Esophagus (tissue), 2 donors: ENCODE measurements around the gene SSBP3. TPM values are rescaled to one million over a fixed set of nuclear protein-coding genes. Genes with fewer than 3 reads are reported as not detected.

Experiments used
- H3K27ac ChIP-seq, 2 donors: one replicate each; pipeline ENCODE4 v1.5.1; 2013; ENCODE audit warnings: low read depth in 2 of 2, mild to moderate bottlenecking in 2 of 2, inconsistent platforms in 1 of 2, low read length in 1 of 2, moderate library complexity in 1 of 2
- H3K27me3 ChIP-seq, 2 donors: one replicate each; pipeline ENCODE4 v1.6.1; 2013; ENCODE audit warnings: low read length in 2 of 2, control low read depth in 1 of 2, mild to moderate bottlenecking in 1 of 2; ENCODE audit not compliant: insufficient read depth in 2 of 2, control insufficient read depth in 1 of 2
- H3K36me3 ChIP-seq, 2 donors: one replicate each; pipeline ENCODE4 v1.6.1; 2013; ENCODE audit warnings: low read length in 1 of 2; ENCODE audit not compliant: control insufficient read depth in 2 of 2, insufficient read depth in 2 of 2
- H3K4me1 ChIP-seq, 2 donors: one replicate each; pipeline ENCODE4 v1.6.1; 2013; ENCODE audit warnings: low read length in 1 of 2; ENCODE audit not compliant: control insufficient read depth in 2 of 2, insufficient read depth in 2 of 2
- H3K4me3 ChIP-seq, 2 donors: one replicate each; pipeline ENCODE4 v1.5.1; 2013; ENCODE audit warnings: low read length in 2 of 2, mild to moderate bottlenecking in 2 of 2, low read depth in 1 of 2, moderate library complexity in 1 of 2
- H3K9me3 ChIP-seq, 2 donors: one replicate each; pipeline ENCODE4 v1.6.1; 2013; ENCODE audit warnings: mild to moderate bottlenecking in 2 of 2, low read depth in 1 of 2, low read length in 1 of 2, moderate library complexity in 1 of 2; ENCODE audit not compliant: control insufficient read depth in 2 of 2, insufficient read depth in 1 of 2
- WGBS, 2 donors: extraction: QIAGEN DNeasy Blood & Tissue Kit; methylation state at CpG; one replicate each; pipeline ENCODE4 v1.1.7; 2013; 5-methylcytosine and 5-hydroxymethylcytosine counted together
- polyA plus RNA-seq, 2 donors: library from polyadenylated mRNA; stranded (reverse); fragments of 200-250 nt; gene quantifications; one replicate each; pipeline ENCODE4 v1.2.3, GENCODE V29; 2013
- donor health status: healthy with polysubstance abuse.
- donor health status: Bipolar disorder and iron deficiency.

SSBP3 gene
- polyA plus RNA-seq, 2 donors = 30.7 to 39.0 TPM

DNA sequence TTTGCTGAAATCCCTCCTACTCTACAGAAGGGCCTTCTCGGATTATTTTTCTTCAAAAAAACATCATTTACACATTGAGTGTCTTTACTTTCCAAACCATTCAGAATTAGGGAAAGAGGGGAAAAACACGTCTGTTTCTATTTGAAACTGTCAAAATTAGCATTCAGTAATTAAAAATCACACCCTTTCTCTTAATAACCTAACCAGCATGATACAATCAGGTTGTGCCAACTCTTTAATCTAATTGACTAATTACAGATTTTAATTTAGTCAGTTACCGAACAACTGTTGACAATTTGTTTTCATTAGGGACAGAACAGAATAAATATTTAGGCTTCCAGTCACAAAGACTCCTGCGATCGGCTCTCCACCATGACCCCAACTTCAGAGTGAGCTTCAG is 18.8 kb downstream of the SSBP3 start:
- 79 to 83% methylated on average over 5 of the region's 5 CpGs for WGBS, 2 donors
- Histone ChIP-seq H3K9me3 (no peaks in the 10 kb centered on the region), H3K27ac (no peak overlapping the region), H3K27me3 (no peaks in the 10 kb centered on the region), H3K4me1 (peaks cover 0 to 6% of the 10 kb centered on the region in 2 donors), H3K4me3 (no peak overlapping the region), H3K36me3 (peaks cover 0 to 13% of the 10 kb centered on the region in 2 donors)

DNA sequence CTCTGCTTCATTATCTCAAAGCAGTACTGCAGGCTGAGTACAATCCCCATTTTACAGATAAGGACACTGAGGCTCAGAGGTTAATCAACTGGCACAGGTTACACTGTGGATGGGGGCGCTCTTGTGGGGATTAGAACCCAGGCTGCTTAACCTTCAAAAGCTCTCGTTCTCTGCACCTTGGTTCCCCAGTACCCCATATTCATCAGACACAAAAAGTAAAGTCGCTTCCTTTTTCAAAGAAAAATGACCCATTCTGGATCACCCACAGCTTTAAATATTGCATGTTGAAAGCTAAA is 20.5 kb downstream of the SSBP3 start:
- Histone ChIP-seq H3K36me3 (peaks cover 0 to 8% of the 10 kb centered on the region in 2 donors), H3K4me1 (peaks cover 0 to 6% of the 10 kb centered on the region in 2 donors), H3K27ac (no peak overlapping the region), H3K4me3 (no peak overlapping the region), H3K27me3 (no peaks in the 10 kb centered on the region), H3K9me3 (no peaks in the 10 kb centered on the region)
- WGBS, 2 donors = 96 to 99% methylated on average over 3 of the region's 3 CpGs

DNA sequence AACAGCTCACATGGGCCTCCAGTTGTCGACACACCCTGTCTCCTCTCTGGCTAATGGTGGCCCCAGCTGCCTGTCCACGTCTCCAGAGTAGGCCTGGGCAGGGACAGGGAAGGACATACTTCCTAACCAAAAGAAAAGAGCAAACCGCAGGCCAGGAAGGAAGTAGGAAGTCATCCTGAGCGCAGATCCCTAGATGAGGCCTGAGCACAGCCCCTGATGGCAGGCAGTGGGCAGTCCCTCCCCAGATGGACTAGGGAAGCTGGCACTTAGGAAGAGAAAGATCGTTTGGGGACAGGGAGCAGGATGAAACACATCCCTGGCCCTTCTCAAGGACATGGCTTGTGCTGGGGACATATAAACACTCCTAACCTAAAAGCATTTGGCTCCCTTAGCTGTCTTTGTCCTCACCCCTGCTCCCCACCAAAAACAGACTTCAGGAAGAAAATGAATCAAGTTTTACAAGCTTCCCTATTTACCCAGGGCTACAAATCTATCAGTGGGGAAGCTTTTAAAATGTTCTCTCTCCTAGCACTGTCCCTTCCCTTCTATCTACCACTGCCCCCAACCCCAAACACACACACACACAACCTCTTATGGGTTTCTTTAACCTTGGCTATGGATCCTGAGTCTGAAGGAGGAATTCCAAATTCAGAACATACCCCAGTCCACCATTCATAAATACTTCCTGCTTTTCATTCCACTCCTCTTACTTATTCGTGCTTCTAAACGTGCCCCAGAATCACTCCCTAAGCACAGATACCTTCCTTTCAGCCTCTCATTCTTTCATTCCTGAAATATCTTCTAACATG is 21.1 kb downstream of the SSBP3 start:
- no peak overlapping the region for H3K4me3 ChIP-seq
- H3K36me3 ChIP-seq = peaks cover 0 to 6% of the 10 kb centered on the region in 2 donors
- WGBS, 2 donors = 59 to 62% methylated on average over 7 of the region's 7 CpGs
- H3K27me3 ChIP-seq = no peaks in the 10 kb centered on the region
- H3K27ac ChIP-seq = peak overlapping the region in 1 of 2 donors; percentile 3
- no peaks in the 10 kb centered on the region for H3K9me3 ChIP-seq
- H3K4me1 ChIP-seq = peaks cover 0 to 6% of the 10 kb centered on the region in 2 donors

DNA sequence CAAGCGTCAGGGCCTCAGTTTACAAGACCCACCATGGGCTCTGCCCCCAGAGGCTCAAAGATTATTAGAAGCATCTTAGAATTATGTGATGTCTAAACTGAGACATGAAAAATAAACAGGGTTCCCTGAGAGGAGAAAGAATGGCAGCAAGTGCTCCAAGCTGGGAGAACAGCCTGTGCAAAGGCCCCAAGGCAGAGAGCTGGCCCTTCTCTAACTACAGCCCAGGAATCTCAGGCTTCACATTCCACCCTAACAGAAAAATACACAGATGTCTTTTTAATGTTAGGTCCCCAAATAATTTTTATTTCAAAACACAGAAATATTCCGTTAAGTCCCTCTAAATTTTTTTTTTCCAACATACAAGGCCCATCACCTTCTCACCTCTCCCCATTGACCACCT is 21.7 kb downstream of the SSBP3 start:
- 93 to 97% methylated on average over 2 of the region's 2 CpGs for WGBS, 2 donors
- Histone ChIP-seq H3K4me1 (peaks cover 0 to 11% of the 10 kb centered on the region in 2 donors), H3K4me3 (no peak overlapping the region), H3K9me3 (no peaks in the 10 kb centered on the region), H3K27me3 (no peaks in the 10 kb centered on the region), H3K27ac (no peak overlapping the region), H3K36me3 (peaks cover 0 to 12% of the 10 kb centered on the region in 2 donors)

DNA sequence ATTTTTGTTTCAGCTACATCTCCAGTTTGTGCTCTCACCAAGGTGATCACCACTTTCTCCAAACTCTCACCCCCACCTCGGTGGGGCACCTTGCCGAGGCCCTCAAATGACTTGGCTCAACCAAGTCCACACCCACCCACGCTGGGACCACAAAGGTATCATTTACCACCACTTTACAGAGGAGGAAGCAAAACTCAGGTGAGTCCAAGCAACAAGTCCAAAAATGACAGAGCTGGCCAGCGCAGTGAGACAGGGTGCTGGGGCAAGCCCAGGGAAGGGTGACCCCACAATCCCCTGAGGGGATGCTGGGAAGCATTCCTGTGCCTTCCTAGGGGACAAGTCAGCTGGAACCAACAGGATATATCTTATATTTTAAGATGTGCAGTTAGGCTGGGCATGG is 24.7 kb downstream of the SSBP3 start:
- Histone ChIP-seq H3K4me3 (no peak overlapping the region), H3K27me3 (no peaks in the 10 kb centered on the region), H3K9me3 (no peaks in the 10 kb centered on the region), H3K36me3 (peaks cover 0 to 12% of the 10 kb centered on the region in 2 donors), H3K4me1 (peaks cover 4 to 26% of the 10 kb centered on the region in 2 donors), H3K27ac (no peak overlapping the region)
- WGBS, 2 donors = 83 to 84% methylated on average over 4 of the region's 4 CpGs

DNA sequence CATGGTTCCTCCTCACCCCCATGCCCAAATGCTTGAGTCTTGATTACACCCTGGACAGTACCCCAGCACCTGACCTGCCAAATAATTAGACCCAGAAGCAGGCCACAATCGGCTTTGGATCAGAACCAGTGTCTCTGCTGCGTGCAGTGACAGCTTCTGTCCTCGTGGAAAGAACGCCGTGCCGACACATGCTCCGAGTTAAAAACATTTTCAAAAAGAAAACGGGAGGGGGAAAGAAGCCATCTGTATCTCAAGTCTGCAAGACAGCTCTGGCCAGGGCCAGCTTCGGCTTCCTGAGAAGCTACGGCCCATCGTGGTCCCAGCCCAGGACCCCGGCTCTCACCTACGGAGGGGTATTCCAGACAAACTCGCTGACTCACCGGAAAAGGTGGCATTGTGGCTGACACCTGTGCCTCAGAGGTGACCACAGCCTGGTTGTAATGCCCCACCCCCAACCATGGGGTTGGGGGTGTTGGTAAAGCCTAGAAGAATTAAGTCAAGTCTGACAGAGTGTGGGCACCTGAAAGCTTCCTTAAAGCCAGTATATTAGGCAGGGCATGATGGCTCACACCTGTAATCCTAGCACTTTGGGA is 25.8 kb downstream of the SSBP3 start:
- Histone ChIP-seq H3K4me3 (no peak overlapping the region), H3K27ac (no peak overlapping the region), H3K27me3 (no peaks in the 10 kb centered on the region), H3K9me3 (no peaks in the 10 kb centered on the region), H3K4me1 (peaks cover 4 to 24% of the 10 kb centered on the region in 2 donors), H3K36me3 (peaks cover 0 to 9% of the 10 kb centered on the region in 2 donors)
- WGBS, 2 donors = 70 to 74% methylated on average over 15 of the region's 15 CpGs

DNA sequence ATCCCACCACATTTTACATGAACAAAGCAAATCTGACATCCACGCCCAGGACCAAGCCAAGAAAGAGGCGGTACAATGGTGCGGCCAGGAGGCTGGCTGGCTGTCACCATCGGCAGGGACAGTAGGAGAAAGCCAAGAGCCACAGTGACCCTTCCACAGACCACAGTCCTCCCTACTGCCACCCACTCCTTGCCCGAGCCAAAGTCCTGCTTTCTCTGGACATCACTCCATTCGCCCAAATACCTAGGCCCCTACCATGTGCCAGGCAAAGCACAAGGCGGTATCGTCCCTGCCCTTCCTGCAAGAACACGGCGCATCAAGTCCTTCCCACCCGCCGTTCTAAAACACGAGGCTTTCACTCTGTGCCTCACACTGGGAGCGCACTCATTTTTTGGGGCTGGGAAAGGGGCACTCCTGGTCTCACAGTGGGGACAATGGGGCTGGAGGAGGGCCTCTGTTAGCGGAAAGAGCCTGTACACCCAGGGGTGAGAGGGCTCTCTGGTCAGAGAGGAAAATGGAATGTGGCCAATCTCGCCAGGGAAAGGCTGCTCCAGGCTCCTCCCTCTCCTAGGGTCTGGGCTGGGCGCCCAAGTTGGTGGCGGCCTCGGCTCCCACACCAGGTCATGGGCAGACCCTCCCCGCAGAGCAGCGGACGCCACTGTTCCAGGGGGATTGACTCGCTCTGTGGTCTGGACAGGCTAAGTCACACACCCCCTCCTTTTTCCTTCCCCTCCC is 26.5 kb downstream of the SSBP3 start:
- WGBS, 2 donors = 77 to 79% methylated on average over 23 of the region's 23 CpGs
- Histone ChIP-seq H3K27ac (no peak overlapping the region), H3K9me3 (no peaks in the 10 kb centered on the region), H3K4me3 (no peak overlapping the region), H3K27me3 (no peaks in the 10 kb centered on the region), H3K36me3 (peaks cover 0 to 9% of the 10 kb centered on the region in 2 donors), H3K4me1 (peaks cover 4 to 20% of the 10 kb centered on the region in 2 donors)

DNA sequence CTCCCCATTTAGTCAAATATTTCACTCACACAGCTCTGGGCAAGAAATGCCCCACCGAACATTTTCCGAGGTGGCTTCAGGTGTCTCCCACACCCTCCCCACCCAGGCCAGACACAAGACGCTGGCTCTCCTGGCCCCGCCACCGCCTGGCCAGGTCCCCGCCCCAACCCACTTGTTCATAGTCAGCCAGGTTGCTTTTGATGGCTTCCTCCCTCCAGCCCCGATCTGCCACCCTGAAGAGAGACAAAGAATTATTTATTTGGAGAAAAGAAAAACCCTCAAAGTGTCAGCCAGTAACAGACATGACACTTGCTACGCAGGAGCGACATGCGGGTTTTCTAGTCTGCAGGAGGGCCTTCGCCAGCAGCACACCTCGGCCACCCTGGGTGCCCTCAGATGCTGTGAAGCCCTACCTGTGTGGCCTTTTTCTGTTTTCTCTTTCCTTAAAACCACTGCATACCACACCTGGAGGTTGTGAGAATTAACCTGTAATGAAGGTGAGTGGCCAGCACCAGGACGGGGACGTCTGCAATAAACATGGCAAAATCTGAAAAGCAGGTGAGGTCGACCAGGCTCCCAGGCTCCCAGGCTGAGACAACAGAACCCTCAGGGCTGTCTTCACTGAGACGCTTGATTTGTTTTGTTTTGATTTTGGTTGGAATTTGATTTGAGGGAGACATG is 27.2 kb downstream of the SSBP3 start:
- Histone ChIP-seq H3K9me3 (no peaks in the 10 kb centered on the region), H3K27me3 (no peaks in the 10 kb centered on the region), H3K36me3 (peaks cover 0 to 9% of the 10 kb centered on the region in 2 donors), H3K4me1 (peaks cover 9 to 20% of the 10 kb centered on the region in 2 donors), H3K27ac (no peak overlapping the region), H3K4me3 (no peak overlapping the region)
- 82 to 87% methylated on average over 16 of the region's 16 CpGs for WGBS, 2 donors

DNA sequence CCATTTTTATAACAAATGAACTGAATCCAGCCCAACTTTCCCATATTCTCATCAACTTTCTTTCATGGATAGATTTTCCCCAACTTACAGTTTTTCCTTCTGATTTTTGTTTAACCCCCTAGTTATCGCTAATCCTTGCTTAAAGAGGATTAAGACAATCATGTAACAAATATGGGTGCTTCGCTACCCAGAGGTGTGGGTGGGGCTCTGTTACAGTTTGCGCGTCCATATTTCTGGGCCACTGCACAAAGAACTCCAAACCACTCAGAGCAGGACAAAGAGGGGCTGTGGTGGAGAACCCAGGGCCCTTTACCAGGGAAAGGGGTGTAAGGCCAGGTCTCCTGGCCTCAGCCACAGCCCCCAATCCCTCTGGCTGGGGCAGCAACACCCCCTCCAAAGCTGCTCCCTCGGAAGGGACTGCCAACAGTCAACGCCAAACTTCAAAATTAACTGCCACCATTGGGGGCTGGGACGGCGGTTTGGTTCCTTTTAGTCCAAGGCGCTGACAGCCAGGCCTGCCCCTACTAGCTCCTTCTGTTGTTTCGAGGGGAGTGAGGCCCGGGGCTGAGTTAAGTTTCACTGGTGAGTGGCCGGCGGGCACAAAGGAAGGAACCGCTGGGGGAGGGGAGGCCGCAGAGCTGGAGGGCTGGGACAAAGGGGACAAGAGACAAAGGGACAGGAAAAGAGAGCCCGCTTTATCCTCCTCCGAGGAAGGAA is 27.9 kb downstream of the SSBP3 start:
- Histone ChIP-seq H3K4me3 (no peak overlapping the region), H3K27ac (no peak overlapping the region), H3K36me3 (peaks cover 0 to 9% of the 10 kb centered on the region in 2 donors), H3K27me3 (no peaks in the 10 kb centered on the region), H3K9me3 (no peaks in the 10 kb centered on the region), H3K4me1 (peaks cover 9 to 20% of the 10 kb centered on the region in 2 donors)
- 67 to 78% methylated on average over 16 to 17 of the region's 17 CpGs for WGBS, 2 donors
